ENCODE results near the gene CD300LD. TPM values are rescaled to one million over a fixed set of nuclear protein-coding genes. Genes with fewer than 3 reads are reported as not detected.

Gene CD300LD
- total RNA-seq, 2 donors from 2014 or later = not detected

DNA sequence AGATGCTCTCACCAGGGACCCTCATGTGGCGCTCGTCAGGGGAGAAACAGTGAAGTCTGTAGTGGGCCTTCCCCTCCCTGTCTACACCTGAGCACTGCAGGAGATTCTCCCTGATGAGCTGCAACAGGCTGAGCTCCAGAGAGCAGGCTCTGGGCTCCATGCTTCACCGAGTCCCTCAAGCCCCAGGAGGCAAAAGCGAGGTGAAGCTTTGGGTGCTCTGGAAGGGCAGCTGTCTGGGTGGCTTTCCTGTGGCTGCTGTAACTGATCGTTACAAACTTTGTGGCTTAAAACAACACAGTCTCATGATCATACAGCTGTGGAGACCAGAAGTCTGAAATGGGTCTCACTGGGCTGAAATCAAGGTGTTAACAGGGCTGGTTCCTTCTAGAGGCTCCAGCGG is 12.1 kb upstream of the CD300LD start:
- TF ChIP-seq POLR2AphosphoS5 (IDR thresholded peaks at IDR 0.05) (no peak), POLR2A (IDR thresholded peaks at IDR 0.05) (no peak)
- TF ChIP-seq, protein P1, sequence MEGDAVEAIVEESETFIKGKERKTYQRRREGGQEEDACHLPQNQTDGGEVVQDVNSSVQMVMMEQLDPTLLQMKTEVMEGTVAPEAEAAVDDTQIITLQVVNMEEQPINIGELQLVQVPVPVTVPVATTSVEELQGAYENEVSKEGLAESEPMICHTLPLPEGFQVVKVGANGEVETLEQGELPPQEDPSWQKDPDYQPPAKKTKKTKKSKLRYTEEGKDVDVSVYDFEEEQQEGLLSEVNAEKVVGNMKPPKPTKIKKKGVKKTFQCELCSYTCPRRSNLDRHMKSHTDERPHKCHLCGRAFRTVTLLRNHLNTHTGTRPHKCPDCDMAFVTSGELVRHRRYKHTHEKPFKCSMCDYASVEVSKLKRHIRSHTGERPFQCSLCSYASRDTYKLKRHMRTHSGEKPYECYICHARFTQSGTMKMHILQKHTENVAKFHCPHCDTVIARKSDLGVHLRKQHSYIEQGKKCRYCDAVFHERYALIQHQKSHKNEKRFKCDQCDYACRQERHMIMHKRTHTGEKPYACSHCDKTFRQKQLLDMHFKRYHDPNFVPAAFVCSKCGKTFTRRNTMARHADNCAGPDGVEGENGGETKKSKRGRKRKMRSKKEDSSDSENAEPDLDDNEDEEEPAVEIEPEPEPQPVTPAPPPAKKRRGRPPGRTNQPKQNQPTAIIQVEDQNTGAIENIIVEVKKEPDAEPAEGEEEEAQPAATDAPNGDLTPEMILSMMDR (IDR thresholded peaks at IDR 0.05) = no peak
- no peak overlapping the region for H3K4me3 ChIP-seq
- no peaks in the 10 kb centered on the region for H3K27me3 ChIP-seq (replicated peaks; ENCODE audit: insufficient read depth)
- WGBS = 75% methylated on average over 6 of the region's 6 CpGs
- DNase-seq (ENCODE audit: low spot score) = no peak
- H3K27ac ChIP-seq = no peak overlapping the region
- H3K4me1 ChIP-seq (replicated peaks) = no peaks in the 10 kb centered on the region
- H3K36me3 ChIP-seq = no peaks in the 10 kb centered on the region
- intact Hi-C loops (cut with DNase I) = no loop called here
- no peaks in the 10 kb centered on the region for H3K9me3 ChIP-seq

DNA sequence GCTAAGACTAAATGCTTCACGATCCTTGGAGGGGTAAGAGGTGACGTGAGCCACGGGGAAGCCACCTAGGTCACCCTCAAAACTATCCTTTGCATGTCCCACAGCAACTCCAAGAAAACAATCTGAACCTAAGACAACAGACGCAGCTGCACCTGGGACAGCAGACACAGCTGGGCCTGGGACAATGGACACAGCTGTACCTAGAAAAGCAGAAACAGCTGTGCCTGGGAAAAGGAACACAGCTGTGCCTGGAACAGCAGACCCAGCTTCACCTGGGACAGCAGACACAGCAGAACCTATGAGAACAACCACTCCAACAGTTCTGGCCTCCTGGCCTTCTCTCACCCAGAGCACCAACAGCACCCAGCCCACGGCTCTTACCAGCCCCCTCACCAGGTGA is 11.7 kb upstream of the CD300LD start:
- TF ChIP-seq POLR2AphosphoS5 (IDR thresholded peaks at IDR 0.05) = no peak
- no peak for TF ChIP-seq POLR2A (IDR thresholded peaks at IDR 0.05)
- TF ChIP-seq, protein P1 (IDR thresholded peaks at IDR 0.05) = no peak
- H3K4me1 ChIP-seq (replicated peaks) = no peaks in the 10 kb centered on the region
- DNase-seq (ENCODE audit: low spot score) = no peak
- no peak overlapping the region for H3K4me3 ChIP-seq
- H3K36me3 ChIP-seq = no peaks in the 10 kb centered on the region
- 77% methylated on average over 5 of the region's 5 CpGs for WGBS
- H3K27me3 ChIP-seq (replicated peaks; ENCODE audit: insufficient read depth) = no peaks in the 10 kb centered on the region
- H3K27ac ChIP-seq = no peak overlapping the region
- intact Hi-C loops (cut with DNase I) = no loop called here
- no peaks in the 10 kb centered on the region for H3K9me3 ChIP-seq

DNA sequence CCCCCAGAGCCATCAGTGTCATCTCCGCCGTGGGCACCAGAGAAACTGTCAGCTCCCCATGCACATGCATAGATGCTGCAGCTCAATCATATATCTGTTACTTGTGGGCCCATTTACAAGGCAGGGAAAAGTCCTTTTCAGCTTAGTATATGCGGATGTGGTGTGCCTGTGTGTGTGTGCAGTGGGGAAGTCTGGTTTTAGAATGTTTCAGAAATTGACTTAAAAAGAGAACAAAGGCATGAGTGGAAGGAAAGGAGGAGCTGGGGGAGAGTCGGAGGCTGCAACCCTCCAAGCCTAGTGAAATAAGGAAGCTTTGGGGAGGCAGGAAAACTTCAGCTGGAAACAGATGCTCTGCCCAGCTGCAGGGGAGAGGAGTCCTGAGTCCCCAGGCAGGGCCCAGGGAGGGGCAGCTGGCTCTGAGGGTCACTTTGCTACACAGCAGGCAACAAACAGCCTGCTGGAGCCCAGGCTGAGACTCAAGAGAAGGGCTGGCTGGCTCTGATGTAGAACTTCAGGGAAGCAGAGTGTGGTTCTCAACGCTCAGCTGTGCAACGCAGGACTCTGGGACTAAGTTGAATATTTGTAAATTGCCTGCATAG is 11.1 kb upstream of the CD300LD start:
- TF ChIP-seq POLR2AphosphoS5 (IDR thresholded peaks at IDR 0.05) (no peak), POLR2A (IDR thresholded peaks at IDR 0.05) (no peak)
- TF ChIP-seq, protein P1 (IDR thresholded peaks at IDR 0.05) = no peak
- Histone ChIP-seq H3K27me3 (replicated peaks; ENCODE audit: insufficient read depth) (no peaks in the 10 kb centered on the region), H3K36me3 (no peaks in the 10 kb centered on the region), H3K4me3 (no peak overlapping the region), H3K27ac (no peak overlapping the region), H3K4me1 (replicated peaks) (no peaks in the 10 kb centered on the region), H3K9me3 (no peaks in the 10 kb centered on the region)
- WGBS = 74% methylated on average over 6 of the region's 6 CpGs
- no peak for DNase-seq (ENCODE audit: low spot score)
- intact Hi-C loops (cut with DNase I) = no loop called here

DNA sequence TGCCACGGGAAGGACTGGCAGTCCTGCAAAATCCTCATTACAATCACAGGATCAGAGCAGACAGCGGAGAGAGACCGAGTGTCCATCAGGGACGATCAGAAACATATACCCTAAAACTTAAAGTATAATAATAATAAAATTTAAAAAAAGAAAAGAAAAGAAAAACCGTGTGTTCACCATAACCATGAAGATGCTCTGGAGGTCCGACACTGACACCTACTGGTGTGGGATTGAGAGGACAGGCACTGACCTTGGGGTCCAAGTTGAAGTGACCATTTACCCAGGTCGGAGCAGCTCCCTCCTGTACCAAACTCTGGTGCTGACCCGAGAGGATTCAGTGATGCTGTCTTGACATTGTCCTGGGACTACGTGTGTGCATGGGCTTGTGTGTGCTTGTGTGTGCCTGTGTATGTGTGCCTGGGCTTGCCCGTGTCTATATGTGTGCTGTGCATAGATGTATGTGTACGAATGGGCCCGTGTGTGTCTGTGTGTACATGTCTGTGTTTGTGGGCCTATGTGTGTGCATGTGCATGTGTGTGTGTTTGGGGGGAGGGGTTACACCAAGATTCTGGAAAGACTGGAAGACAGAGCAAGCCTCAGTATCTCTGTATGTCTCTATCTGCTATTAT is 10.0 kb upstream of the CD300LD start:
- no peak for DNase-seq (ENCODE audit: low spot score)
- 50% methylated on average over 12 of the region's 12 CpGs for WGBS
- Histone ChIP-seq H3K9me3 (no peaks in the 10 kb centered on the region), H3K27me3 (replicated peaks; ENCODE audit: insufficient read depth) (no peaks in the 10 kb centered on the region), H3K27ac (no peak overlapping the region), H3K4me1 (replicated peaks) (no peaks in the 10 kb centered on the region), H3K4me3 (no peak overlapping the region), H3K36me3 (no peaks in the 10 kb centered on the region)
- TF ChIP-seq, protein P1 (IDR thresholded peaks at IDR 0.05) = peak in 2 of 4 experiments; percentile 31 to 44
- TF ChIP-seq POLR2A (IDR thresholded peaks at IDR 0.05) (no peak), POLR2AphosphoS5 (IDR thresholded peaks at IDR 0.05) (no peak)
- intact Hi-C loops (cut with DNase I) = no loop called here

DNA sequence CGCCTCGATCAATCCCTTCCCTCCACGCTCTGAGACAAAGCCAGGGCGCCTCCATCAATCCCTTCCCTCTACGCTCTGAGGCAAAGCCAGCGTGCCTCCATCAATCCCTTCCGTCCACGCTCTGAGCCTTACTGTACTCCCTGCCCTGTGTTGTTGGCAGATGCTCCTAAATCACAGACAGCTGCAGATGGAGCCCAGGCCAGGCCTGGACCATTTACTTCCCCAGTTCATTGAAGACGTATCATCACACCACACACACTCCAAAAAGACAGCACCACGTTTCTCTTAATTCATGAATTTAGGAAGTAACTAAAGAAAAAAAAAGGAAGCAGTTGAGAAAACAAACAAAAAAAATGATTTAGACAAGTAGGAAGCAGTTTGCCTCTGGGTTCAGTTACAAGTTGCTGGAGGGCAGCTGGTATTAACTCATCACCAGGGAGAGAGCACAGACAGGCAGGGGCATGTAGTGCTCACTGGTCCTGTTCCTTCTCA is 7.4 kb upstream of the CD300LD start:
- H3K4me1 ChIP-seq (replicated peaks) = no peaks in the 10 kb centered on the region
- TF ChIP-seq, protein P1 (IDR thresholded peaks at IDR 0.05) = no peak
- TF ChIP-seq POLR2AphosphoS5 (IDR thresholded peaks at IDR 0.05) (no peak), POLR2A (IDR thresholded peaks at IDR 0.05) (no peak)
- no peaks in the 10 kb centered on the region for H3K36me3 ChIP-seq
- WGBS = 44% methylated on average over 10 of the region's 10 CpGs
- no peak overlapping the region for H3K4me3 ChIP-seq
- no peak for DNase-seq (ENCODE audit: low spot score)
- H3K9me3 ChIP-seq = no peaks in the 10 kb centered on the region
- no peaks in the 10 kb centered on the region for H3K27me3 ChIP-seq (replicated peaks; ENCODE audit: insufficient read depth)
- no peak overlapping the region for H3K27ac ChIP-seq
- intact Hi-C loops (cut with DNase I) = no loop called here

Data from prostate gland (tissue), 2 donors.